Kidney glomerular epithelial cell (primary cell): ENCODE data around the gene PABPC1L2A.
"Not testable (repeated sequence)": the region's sequence is repeated elsewhere in the genome, so short reads cannot be mapped to it uniquely, and the experiment has no call there.

Experiments used
- DNase-seq: peaks from one replicate; lab custom pipeline; 2025; lab: John Stamatoyannopoulos, UW

PABPC1L2A gene

GRCh38 chrX:73079024-73079562 is at the start of gene PABPC1L2A:
Gene PABPC1L2A, minus strand, starts transcription at chrX:73079512. Its CDS starts 126 bp downstream, at chrX:73079386.
- DNase-seq = not testable (repeated sequence)

GRCh38 chrX:73127700-73128241 is 48.5 kb upstream of the PABPC1L2A start:
- DNase-seq = no peak

GRCh38 chrX:73126240-73126639 is 46.9 kb upstream of the PABPC1L2A start:
- no peak for DNase-seq

GRCh38 chrX:73099505-73099904 is 20.2 kb upstream of the PABPC1L2A start:
- not testable (repeated sequence) for DNase-seq

GRCh38 chrX:73086766-73087165 is 7.5 kb upstream of the PABPC1L2A start:
- not testable (repeated sequence) for DNase-seq

- not testable (repeated sequence) for DNase-seq
Observed at GRCh38 chrX:73079884-73080283, 572 bp upstream of the PABPC1L2A start.

GRCh38 chrX:73078597-73078996 is 715 bp downstream of the PABPC1L2A start:
- DNase-seq = not testable (repeated sequence)

GRCh38 chrX:73076838-73077237 is 2.5 kb downstream of the PABPC1L2A start:
- no peak for DNase-seq

- DNase-seq = no peak
Observed at GRCh38 chrX:73069365-73070035, 9.8 kb downstream of the PABPC1L2A start.

- no peak for DNase-seq
Observed at GRCh38 chrX:73068467-73069364, 10.6 kb downstream of the PABPC1L2A start.

- not testable (repeated sequence) for DNase-seq
Observed at GRCh38 chrX:73067761-73068466, 11.4 kb downstream of the PABPC1L2A start.

GRCh38 chrX:73028876-73029275 is 50.4 kb downstream of the PABPC1L2A start:
- DNase-seq = no peak
